ENCODE data around the gene FRMD4A.

DNA sequence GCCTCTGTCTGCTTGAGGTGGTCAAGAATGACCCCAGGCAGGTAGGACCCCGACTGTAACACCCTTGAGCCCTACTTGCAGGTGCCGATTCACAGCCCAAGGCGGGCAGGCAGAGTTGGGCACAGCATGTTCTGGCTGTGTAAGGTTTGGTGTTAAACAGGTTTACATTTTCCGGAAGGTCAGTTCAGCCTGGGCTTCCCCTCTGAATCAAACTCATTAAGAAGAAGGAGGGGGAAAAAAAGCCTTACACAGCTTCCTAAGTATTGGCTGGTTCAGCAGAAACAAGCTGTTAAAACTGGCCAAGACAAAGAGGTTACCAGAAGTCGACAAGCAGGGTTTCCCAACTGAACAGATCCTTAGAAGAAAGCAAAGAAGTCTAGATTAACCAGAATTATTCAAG is 611.3 kb downstream of the FRMD4A start:
- TF ChIP-seq POLR2A (IDR thresholded peaks at IDR 0.05; ENCODE audit: low read depth, low read length) (no peak), SPI1 (IDR thresholded peaks at IDR 0.05; ENCODE audit: low read depth, low read length) (no peak), POLR2AphosphoS5 (IDR thresholded peaks at IDR 0.05; ENCODE audit: low read depth, low read length) (no peak), TAF1 (IDR thresholded peaks at IDR 0.05; ENCODE audit: low read depth, low read length) (no peak), POU2F2 (IDR thresholded peaks at IDR 0.05; ENCODE audit: low read depth, low read length) (no peak), PAX5 (IDR thresholded peaks at IDR 0.05; ENCODE audit: insufficient read depth, low read length, severe bottlenecking) (no peak)
